BE2C (cell line): Measurements from ENCODE around the gene ASPG.

Experiments used
- DNase-seq: peaks from one replicate; pipeline ENCODE4 v3.0.0-alpha.2; 2020
- H3K27me3 ChIP-seq: fragments of 250-450 bp; sonication (Bioruptor Pico); 2 replicates; pipeline ENCODE4 v1.5.1; 2020; ENCODE audit warnings: mild to moderate bottlenecking
- H3K36me3 ChIP-seq: fragments of 250-450 bp; sonication (Bioruptor Pico); 2 replicates; pipeline ENCODE4 v1.5.1; 2020; ENCODE audit warnings: mild to moderate bottlenecking
- H3K4me1 ChIP-seq: fragments of 250-450 bp; sonication (Bioruptor Pico); 2 replicates; pipeline ENCODE4 v1.5.1; 2020
- H3K4me3 ChIP-seq: 2 replicates; pipeline ENCODE4 v1.5.1; 2011; ENCODE audit warnings: low read depth, low read length
- H3K9me3 ChIP-seq: fragments of 250-450 bp; sonication (Bioruptor Pico); 2 replicates; pipeline ENCODE4 v1.5.1; 2020
- CTCF ChIP-seq: IDR thresholded peaks from 2 replicates; pipeline ENCODE4 v1.5.1; 2012; ENCODE audit warnings: mild to moderate bottlenecking, low read depth, low read length

ASPG gene

GRCh38 chr14:104134061-104134965 is 48.8 kb downstream of the ASPG start:
- peak overlapping the region; percentile 58 for H3K4me3 ChIP-seq
- peaks cover 5% of the 10 kb centered on the region for H3K36me3 ChIP-seq
- TF ChIP-seq CTCF, result no peak
- H3K4me1 ChIP-seq, result peaks cover 9% of the 10 kb centered on the region
- H3K27me3 ChIP-seq, result no peaks in the 10 kb centered on the region
- peak; percentile 79 for DNase-seq
- peaks cover 5% of the 10 kb centered on the region; the same call in 1 of the 2 replicates for H3K9me3 ChIP-seq

GRCh38 chr14:104135121-104135903 is 49.8 kb downstream of the ASPG start:
- Histone ChIP-seq H3K27me3 (no peaks in the 10 kb centered on the region), H3K36me3 (peaks cover 12% of the 10 kb centered on the region), H3K9me3 (no peaks in the 10 kb centered on the region), H3K4me3 (peak overlapping the region; percentile 58), H3K4me1 (peaks cover 9% of the 10 kb centered on the region)
- TF ChIP-seq CTCF, result peak; percentile 72
- DNase-seq, result peak; percentile 96

- TF ChIP-seq CTCF, result 0 out of 2 replicates have a peak, but pooled peaks have one; percentile 11
- no peaks in the 10 kb centered on the region for H3K27me3 ChIP-seq
- H3K9me3 ChIP-seq, result no peaks in the 10 kb centered on the region
- H3K4me1 ChIP-seq, result peaks cover 9% of the 10 kb centered on the region
- peaks cover 19% of the 10 kb centered on the region for H3K36me3 ChIP-seq
- peak overlapping the region; percentile 87 for H3K4me3 ChIP-seq
- DNase-seq, result peak; percentile 75
These were observed 50.5 kb downstream of the ASPG start for GRCh38 chr14:104135904-104136471.

- peak; percentile 63 for DNase-seq
- H3K4me3 ChIP-seq, result peak overlapping the region; percentile 87
- H3K4me1 ChIP-seq, result peaks cover 9% of the 10 kb centered on the region
- no peak; the same call in 1 of the 2 replicates for TF ChIP-seq CTCF
- H3K27me3 ChIP-seq, result no peaks in the 10 kb centered on the region
- H3K9me3 ChIP-seq, result no peaks in the 10 kb centered on the region
- peaks cover 21% of the 10 kb centered on the region for H3K36me3 ChIP-seq
These were observed 51.2 kb downstream of the ASPG start for GRCh38 chr14:104136472-104137296.

GRCh38 chr14:104137297-104138097 is 52.0 kb downstream of the ASPG start:
- Histone ChIP-seq H3K9me3 (no peaks in the 10 kb centered on the region), H3K4me3 (peak overlapping the region; percentile 87), H3K27me3 (no peaks in the 10 kb centered on the region), H3K4me1 (peaks cover 9% of the 10 kb centered on the region), H3K36me3 (peaks cover 30% of the 10 kb centered on the region)
- peak; percentile 88 for DNase-seq
- peak; percentile 57 for TF ChIP-seq CTCF
